Left forelimb (tissue), 1 donor: ENCODE measurements around the gene SLC38A3.

ENCODE experiments used
- DNase-seq: peaks from one replicate; pipeline ENCODE4 v3.0.0-alpha.2; 2018; ENCODE audit warnings: low spot score

SLC38A3 gene

DNA sequence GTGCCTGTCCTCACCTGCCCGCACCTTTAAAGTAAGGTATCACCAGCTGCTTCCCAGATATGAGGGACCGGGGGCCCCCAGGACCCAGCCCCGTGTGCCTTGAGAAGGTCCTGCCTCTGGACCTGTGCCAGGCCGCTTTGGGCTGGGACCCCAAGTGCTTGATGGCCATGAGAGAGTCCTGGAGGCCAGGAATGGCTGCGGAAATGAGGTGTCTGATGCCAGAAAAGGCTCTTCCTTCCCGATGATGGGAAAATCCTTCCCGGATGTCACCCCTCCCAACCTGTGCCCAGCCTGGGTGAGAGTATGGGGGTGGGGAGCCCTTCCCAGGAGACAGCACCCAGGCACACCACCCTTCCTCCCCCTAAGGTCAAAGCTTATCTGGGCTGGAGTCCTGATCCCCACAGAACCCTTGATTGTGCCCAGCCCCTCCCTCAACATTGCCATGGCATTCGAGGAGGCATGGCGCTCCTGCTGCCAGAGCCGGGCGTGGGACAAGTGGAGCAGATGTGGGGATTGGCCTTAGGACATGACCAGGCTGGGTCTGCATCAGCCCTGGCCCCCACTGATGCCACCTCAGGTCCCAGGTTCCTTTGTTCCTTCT lies 35.7 kb upstream of the SLC38A3 start:
- no peak for DNase-seq

GRCh38 chr3:50169858-50170257 lies 35.2 kb upstream of the SLC38A3 start:
- DNase-seq, result no peak

GRCh38 chr3:50170689-50171088 lies 34.4 kb upstream of the SLC38A3 start:
- no peak for DNase-seq

- DNase-seq, result no peak
These were observed 33.4 kb upstream of the SLC38A3 start for GRCh38 chr3:50171540-50172301.

DNA sequence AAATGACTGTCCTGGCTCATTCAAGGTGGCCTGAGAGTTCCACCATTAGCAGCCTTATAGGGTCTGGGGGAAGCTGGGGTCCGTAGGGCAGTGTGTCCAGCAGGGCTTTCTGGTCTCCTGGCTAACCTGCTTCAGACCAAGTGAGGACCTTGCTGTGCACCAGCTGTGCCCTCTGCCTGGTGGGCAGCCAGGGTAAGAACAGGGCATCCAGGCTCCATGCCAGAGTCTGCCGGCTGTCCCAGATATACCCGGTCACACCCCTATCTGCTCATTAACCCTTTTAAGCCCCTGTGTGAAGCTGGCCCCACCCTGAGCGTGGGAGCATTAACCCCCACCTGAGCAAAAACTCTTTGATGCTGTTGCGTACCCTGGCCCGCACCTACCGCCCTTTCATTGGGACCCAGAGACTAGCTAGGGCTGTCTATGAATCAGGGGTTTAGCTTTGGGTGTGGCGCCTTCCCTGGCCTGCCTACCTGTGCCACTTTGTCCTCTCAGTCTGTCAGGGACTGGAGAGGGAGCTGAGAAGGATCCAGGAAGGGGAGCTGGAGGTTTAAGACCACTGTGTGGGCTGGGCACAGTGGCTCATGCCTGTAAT lies 32.3 kb upstream of the SLC38A3 start:
- no peak for DNase-seq

DNA sequence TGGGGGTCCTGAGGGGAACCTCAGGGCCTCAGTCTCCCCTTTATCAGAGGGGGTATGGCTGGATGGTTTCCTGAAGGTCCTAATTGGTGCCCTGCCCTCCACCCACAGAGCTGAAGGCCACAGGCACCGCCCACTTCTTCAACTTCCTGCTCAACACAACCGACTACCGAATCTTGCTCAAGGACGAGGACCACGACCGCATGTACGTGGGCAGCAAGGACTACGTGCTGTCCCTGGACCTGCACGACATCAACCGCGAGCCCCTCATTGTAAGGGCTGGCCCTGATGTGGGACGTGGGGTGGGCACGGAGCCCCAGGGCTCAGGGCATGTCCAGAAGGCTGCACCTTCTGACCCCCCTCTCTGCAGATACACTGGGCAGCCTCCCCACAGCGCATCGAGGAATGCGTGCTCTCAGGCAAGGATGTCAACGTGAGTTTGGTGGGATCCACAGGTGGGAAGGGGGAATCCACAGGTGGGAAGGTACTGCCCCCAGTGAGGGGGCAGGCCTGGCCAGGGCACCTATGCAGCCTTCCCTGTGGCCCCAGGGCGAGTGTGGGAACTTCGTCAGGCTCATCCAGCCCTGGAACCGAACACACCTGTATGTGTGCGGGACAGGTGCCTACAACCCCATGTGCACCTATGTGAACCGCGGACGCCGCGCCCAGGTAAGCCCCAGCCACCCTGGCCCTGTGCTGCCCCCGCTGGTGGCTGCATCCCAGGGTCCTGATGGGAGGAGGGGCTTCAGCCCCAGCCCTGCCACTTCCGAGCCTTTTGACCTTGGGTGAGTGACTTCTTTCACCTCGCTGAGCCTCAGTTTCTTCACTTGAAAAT lies 31.2 kb upstream of the SLC38A3 start:
- DNase-seq, result no peak

DNA sequence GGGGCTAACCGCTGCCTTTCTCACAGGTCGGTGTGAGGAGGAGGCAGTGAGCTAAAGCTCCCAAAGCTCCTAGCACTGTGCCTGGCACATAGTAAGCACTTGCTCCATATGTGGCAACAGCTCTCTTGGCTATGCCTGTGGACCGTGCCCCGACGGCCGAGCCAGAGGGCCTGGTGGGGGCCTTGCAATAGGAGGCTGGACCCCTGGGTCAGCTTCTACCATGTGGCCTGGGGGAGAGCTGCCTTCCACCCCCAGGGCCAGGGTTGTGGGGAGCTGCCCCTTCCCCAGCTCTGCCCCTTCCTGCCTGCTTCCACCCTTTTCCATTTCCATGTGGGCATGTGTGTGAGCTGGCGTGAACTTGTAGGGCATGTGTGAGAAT lies 30.6 kb upstream of the SLC38A3 start:
- no peak for DNase-seq

- no peak for DNase-seq
These were observed 30.0 kb upstream of the SLC38A3 start for GRCh38 chr3:50174947-50175524.

DNA sequence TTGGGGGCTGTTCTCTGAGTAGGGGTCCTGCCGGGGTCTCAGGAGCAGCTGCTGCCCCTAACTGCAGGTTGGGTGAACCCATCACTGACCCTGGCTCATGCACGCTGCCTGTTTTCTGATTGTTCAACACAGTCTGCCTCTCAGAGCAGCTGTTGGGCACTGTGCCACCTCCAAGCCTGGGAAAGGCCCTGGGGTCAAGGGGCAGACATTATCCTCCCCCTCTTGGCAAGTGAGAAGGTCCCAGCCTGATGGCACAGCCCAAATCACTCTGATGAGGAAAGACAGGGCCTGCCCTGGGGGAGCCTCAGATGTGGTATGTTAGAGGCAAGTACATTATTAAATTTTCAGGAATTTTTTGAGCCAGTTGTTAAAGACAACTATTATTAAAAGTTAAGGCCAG lies 27.7 kb upstream of the SLC38A3 start:
- no peak for DNase-seq

DNA sequence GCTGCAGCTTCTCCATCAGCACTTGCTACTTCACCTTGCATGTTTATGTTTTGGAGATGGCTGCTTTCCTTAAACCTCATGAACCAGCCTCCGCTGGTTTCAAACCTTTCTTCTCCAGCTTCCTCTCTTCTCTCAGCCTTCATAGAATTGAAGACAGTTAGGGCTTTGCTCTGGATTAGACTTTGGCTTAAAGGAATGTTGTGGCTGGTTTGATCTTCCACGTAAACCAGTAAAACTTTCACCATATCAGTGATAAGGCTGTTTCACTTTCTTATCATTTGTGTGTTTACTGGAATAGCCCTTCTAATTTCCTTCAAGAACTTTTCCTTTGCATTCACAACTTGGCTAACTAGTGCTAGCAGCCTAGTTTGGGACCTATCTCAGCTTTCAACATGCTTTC lies 25.4 kb upstream of the SLC38A3 start:
- DNase-seq, result no peak

DNA sequence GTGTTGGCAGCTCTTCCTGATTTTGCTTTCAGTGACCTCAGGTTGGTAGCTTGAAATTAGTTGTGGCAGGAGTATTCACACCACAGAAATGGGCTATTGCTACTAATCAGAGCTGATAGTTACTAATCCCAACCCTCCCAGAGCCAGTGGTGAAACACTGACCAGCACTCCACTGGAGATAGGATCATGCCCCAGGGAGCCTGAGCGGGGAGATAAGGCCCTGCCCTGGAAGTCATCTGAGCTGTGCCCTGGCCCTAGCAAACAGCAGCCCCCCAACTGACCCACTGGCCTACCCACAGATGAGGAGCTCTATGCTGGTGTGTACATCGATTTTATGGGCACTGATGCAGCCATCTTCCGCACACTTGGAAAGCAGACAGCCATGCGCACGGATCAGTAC lies 23.1 kb upstream of the SLC38A3 start:
- no peak for DNase-seq

GRCh38 chr3:50182533-50183099 lies 22.5 kb upstream of the SLC38A3 start:
- no peak for DNase-seq

DNA sequence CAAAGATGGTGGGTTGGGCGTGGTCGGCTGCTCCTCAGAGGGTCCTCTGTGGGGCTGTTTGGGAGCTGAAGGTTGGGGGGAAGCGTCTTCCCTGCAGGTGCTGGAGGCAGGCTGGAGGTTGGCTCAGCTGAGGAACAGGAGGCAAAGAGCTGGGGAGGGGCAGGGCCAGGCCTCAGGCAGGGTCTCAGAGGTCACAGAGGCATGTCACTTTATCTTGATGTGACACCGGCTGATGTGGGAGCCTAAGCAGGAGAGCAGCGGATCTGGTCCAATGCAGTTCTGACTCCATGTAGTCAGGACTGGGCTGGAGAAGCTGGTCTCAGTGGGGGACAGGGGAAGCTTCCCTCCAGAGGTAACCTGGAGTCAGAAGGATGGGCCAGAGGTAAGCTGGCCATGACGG lies 21.3 kb upstream of the SLC38A3 start:
- no peak for DNase-seq

- no peak for DNase-seq
These were observed 20.7 kb upstream of the SLC38A3 start for GRCh38 chr3:50184242-50184978.

- no peak for DNase-seq
These were observed 19.8 kb upstream of the SLC38A3 start for GRCh38 chr3:50185230-50185629.

DNA sequence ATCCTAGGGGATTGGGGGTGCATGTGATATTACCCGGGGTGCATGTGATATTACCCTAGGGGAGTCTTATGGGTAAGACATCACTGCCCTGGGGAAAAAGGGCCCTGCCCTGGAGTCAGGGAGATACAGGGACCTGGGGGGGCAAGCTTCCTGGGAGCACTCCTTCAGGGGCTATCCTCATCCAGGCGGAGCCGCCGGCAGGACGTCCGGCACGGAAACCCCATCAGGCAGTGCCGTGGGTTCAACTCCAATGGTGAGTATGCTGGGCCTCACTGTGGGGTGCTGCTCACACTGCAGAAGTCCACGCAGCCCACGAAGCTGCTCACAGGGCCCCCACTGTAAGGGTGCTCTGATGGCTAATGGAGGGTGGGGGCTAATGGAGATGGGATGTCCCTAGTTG lies 19.0 kb upstream of the SLC38A3 start:
- DNase-seq, result no peak

DNA sequence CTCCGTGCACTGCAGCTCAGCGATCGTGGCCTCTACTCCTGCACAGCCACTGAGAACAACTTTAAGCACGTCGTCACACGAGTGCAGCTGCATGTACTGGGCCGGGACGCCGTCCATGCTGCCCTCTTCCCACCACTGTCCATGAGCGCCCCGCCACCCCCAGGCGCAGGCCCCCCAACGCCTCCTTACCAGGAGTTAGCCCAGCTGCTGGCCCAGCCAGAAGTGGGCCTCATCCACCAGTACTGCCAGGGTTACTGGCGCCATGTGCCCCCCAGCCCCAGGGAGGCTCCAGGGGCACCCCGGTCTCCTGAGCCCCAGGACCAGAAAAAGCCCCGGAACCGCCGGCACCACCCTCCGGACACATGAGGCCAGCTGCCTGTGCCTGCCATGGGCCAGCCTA lies 17.3 kb upstream of the SLC38A3 start:
- no peak for DNase-seq

GRCh38 chr3:50189274-50189673 lies 15.8 kb upstream of the SLC38A3 start:
- peak; percentile 82 for DNase-seq

- no peak for DNase-seq
These were observed 15.1 kb upstream of the SLC38A3 start for GRCh38 chr3:50189989-50190388.

DNA sequence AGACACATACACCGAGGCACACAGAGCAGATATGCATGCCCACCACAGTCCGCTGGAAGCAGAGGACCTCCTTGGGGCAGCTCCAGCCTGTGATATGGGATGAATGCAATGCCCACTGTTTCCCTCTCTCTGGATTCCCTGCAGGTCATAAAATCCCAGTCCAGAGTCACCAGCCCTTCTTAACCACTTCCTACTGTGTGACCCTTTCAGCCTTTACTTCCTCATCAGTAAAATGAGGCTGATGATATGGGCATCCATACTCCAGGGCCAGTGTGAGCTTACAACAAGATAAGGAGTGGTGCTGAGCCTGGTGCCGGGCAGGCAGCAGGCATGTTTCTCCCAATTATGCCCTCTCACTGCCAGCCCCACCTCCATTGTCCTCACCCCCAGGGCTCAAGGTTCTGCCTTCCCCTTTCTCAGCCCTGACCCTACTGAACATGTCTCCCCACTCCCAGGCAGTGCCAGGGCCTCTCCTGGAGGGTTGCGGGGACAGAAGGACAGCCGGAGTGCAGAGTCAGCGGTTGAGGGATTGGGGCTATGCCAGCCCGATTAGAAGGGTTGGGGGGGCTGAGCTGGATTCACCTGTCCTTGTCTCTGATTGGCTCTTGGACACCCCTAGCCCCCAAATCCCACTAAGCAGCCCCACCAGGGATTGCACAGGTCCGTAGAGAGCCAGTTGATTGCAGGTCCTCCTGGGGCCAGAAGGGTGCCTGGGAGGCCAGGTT lies 14.0 kb upstream of the SLC38A3 start, which contains the start of gene GNAT1:
GNAT1 (plus strand) TSS at position 675 of the 725 bp plus-strand sequence. CDS start 116 bp downstream, outside the sequence.
- no peak for DNase-seq
